Effector memory CD4-positive, alpha-beta T cell (primary cell): ENCODE measurements around the gene SERPINA5.

Experiments
- DNase-seq, 3 donors: peaks; one replicate each; pipeline ENCODE4 v3.0.0-alpha.2; 2020
- H3K27ac ChIP-seq: 2 replicates; pipeline ENCODE4 v1.7.0; 2013; ENCODE audit warnings: mild to moderate bottlenecking, low read length, moderate library complexity; ENCODE audit not compliant: insufficient read depth, poor library complexity, severe bottlenecking
- H3K27me3 ChIP-seq: replicated peaks from 2 replicates; pipeline ENCODE4 v1.7.0; 2013; ENCODE audit warnings: mild to moderate bottlenecking, low read length; ENCODE audit not compliant: insufficient read depth, control insufficient read depth, poor library complexity, severe bottlenecking
- H3K36me3 ChIP-seq: 2 replicates; pipeline ENCODE4 v1.7.0; 2013; ENCODE audit warnings: mild to moderate bottlenecking, low read length, moderate library complexity; ENCODE audit not compliant: control insufficient read depth, insufficient read depth
- H3K4me1 ChIP-seq: 2 replicates; pipeline ENCODE4 v1.7.0; 2013; ENCODE audit warnings: low read length, mild to moderate bottlenecking; ENCODE audit not compliant: control insufficient read depth, insufficient read depth, poor library complexity, severe bottlenecking
- H3K4me3 ChIP-seq: 2 replicates; pipeline ENCODE4 v1.7.0; 2013; ENCODE audit warnings: low read length, low read depth, mild to moderate bottlenecking; ENCODE audit not compliant: insufficient read depth, poor library complexity, severe bottlenecking
- H3K9me3 ChIP-seq: 2 replicates; pipeline ENCODE4 v1.7.0; 2013; ENCODE audit warnings: mild to moderate bottlenecking, low read length, moderate library complexity; ENCODE audit not compliant: control insufficient read depth
- total RNA-seq, 3 donors: gene quantifications; one replicate each; lab custom pipeline; 2026; lab: John Stamatoyannopoulos, UW

Gene SERPINA5, protein sequence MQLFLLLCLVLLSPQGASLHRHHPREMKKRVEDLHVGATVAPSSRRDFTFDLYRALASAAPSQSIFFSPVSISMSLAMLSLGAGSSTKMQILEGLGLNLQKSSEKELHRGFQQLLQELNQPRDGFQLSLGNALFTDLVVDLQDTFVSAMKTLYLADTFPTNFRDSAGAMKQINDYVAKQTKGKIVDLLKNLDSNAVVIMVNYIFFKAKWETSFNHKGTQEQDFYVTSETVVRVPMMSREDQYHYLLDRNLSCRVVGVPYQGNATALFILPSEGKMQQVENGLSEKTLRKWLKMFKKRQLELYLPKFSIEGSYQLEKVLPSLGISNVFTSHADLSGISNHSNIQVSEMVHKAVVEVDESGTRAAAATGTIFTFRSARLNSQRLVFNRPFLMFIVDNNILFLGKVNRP
- total RNA-seq = 0 reads per million in 3 donors

DNA sequence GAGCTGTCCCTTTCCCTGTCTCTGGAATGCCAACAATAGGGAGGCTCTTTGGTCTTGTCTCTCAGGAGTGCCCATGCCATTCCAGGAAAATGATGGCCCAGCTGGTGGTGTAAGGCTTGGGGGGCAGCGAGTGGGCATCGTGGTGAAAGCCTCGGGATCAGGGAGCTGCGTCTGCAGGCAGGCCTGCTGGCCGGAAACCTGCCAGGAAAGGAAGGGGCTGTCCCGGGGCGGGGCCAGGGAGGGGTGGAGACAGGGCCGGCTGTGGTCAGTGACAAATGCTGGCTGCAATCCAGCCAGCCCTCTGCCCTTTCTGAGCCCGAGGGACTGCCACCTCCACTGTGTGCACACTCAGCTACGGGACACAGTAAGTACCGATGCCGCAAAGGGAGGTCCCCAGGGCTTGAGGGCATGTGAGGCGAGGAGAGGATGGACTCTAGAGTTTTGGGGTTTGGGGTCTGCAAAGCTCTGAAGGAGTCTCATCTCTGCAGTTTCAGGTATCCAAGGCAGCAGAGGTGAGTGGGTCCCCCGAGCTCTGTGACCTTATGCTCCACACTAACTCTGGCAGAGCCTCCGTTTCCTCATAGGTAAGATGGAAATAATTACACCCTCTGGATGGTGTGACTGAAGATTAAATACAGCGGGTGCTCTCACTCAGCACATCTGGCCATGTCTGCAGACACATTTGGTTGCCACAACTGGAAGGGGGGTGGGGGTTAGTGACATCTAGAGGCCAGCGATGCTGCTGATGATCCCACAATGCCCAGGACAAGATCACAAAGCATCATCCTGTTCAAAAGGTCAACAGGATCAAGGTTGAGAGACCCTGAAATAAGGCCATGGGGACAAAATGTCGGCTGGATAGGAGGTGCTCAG, at the start of gene SERPINA5:
SERPINA5 (plus strand) TSS at position 300 of the 873 bp plus-strand sequence. CDS start 5,937 bp downstream, outside the sequence.
- no peak within 1 kb of the TSS for H3K27ac ChIP-seq
- no peak for DNase-seq
- no peaks in the 10 kb centered on the region for H3K9me3 ChIP-seq
- no peaks in the 10 kb centered on the region for H3K27me3 ChIP-seq
- no peaks in the 10 kb centered on the region for H3K36me3 ChIP-seq
- H3K4me1 ChIP-seq = no peaks in the 10 kb centered on the region
- H3K4me3 ChIP-seq = no peak within 1 kb of the TSS

DNA sequence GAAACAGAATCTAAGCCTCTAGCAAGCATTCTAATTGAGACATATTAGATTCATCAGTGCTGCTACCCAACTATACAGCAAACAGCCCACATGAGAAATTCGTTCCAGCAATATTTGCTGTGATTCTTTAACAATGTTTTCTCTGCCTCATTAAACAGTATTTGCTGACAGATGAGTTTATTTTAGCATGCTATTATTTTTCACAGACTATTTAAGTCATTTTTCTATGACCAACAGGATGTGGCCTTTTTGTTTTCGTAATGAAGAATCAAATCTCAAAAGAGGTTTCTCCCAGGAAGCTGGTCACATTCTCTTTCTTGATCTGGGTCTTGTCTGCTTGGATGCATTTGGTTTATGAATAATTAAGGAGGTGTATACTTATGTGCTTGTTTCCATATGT, 48.8 kb upstream of the SERPINA5 start:
- no peak for DNase-seq
- Histone ChIP-seq H3K27me3 (no peaks in the 10 kb centered on the region), H3K4me1 (no peaks in the 10 kb centered on the region), H3K9me3 (no peaks in the 10 kb centered on the region), H3K36me3 (no peaks in the 10 kb centered on the region), H3K27ac (no peak overlapping the region), H3K4me3 (no peak overlapping the region)

DNA sequence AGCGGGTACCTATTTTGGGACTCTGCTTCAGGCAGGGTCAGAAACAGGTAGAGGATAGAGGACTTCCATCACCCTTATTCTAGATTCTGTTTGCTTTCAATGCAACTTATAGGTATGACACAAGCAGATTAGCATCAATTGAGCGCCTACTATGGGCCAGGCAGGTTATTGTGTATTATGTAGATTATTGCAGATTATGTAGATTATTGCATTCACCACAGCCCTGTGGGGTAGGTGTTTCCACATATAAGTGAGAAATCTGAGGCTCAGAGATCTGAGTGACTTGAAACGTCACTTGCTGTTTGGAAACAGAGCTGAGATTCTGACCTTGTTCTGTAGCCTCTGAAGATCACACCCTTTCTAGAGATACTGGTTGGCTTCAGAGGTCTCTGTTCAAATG, 45.7 kb upstream of the SERPINA5 start:
- DNase-seq = no peak
- no peak overlapping the region for H3K4me3 ChIP-seq
- no peaks in the 10 kb centered on the region for H3K36me3 ChIP-seq
- H3K4me1 ChIP-seq = no peaks in the 10 kb centered on the region
- no peaks in the 10 kb centered on the region for H3K27me3 ChIP-seq
- H3K9me3 ChIP-seq = no peaks in the 10 kb centered on the region
- no peak overlapping the region for H3K27ac ChIP-seq

DNA sequence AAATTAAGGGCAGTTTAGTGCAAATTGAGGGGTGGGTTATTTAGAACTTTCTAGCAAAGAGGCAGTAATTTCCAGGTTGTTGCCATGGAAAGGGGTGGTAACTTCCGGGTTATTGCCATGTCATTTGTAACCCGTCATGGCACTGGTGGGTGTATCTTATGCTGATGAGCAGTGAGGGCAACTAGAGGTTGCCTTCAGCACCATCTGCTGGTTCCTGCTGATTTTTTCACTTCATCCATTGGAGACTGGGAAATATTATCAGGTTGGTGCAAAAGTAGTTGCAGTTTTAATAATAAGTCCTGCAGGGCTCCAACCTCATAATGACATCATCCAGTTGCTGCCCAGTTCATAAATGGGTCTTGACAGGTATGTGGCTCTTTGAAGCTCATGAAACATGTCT, 44.4 kb upstream of the SERPINA5 start:
- Histone ChIP-seq H3K36me3 (no peaks in the 10 kb centered on the region), H3K4me1 (no peaks in the 10 kb centered on the region), H3K4me3 (no peak overlapping the region), H3K9me3 (no peaks in the 10 kb centered on the region), H3K27ac (no peak overlapping the region), H3K27me3 (no peaks in the 10 kb centered on the region)
- DNase-seq = no peak

DNA sequence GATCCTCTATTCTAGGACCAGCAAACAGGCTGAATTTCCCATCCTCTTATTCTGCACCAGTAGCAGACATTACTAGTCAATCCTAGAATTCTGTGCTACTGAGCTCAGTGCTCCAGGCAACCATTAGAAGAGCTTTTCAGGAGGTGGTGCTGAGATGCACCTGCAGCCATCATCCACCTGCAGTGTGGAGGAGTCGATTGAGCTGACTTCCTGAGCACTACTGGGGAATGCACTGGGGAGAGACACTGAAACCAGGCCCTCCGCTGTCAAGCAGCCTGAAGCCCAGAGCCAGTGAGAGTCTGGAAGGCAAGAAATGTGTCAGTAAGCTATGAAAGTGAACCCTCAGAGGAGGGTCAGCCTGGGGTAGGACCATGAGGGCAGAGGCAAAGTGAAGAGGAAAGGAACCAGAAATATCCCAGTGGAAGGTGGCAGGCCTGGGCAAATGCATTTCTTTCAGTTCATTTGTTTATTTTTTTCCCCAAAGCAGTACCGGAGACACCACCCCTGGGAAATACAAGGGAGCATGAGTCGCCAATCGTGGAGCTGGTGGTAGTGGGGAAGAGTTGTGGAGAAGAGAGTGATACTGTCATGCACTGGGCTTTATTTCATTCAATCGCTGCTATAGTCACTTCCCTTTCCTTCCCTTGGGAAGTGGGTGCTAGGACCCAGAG, 43.0 kb upstream of the SERPINA5 start:
- Histone ChIP-seq H3K9me3 (no peaks in the 10 kb centered on the region), H3K4me3 (no peak overlapping the region), H3K27ac (no peak overlapping the region), H3K4me1 (no peaks in the 10 kb centered on the region), H3K27me3 (no peaks in the 10 kb centered on the region), H3K36me3 (no peaks in the 10 kb centered on the region)
- DNase-seq = no peak

DNA sequence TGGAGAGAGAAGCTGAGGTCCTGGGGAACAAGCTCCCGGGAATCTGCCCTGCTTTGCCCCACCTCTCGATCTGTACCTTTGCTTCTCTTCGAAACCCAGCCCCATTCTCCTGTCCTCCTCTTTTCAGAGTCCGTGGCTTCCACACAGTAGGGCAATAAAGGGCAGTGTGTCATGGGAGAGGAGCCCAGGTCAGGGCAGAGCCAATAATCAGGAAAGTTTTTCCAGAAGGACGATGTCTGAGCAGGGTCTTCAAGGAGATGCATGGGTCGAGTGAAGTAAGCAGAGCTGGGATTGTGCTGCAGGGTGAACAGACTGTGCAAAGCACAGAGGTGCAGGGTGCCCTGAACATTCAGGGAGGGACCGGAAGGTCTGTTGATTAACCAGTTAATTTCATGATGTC, 42.0 kb upstream of the SERPINA5 start:
- no peak for DNase-seq
- Histone ChIP-seq H3K36me3 (no peaks in the 10 kb centered on the region), H3K27me3 (no peaks in the 10 kb centered on the region), H3K4me1 (no peaks in the 10 kb centered on the region), H3K9me3 (no peaks in the 10 kb centered on the region), H3K4me3 (no peak overlapping the region), H3K27ac (no peak overlapping the region)

DNA sequence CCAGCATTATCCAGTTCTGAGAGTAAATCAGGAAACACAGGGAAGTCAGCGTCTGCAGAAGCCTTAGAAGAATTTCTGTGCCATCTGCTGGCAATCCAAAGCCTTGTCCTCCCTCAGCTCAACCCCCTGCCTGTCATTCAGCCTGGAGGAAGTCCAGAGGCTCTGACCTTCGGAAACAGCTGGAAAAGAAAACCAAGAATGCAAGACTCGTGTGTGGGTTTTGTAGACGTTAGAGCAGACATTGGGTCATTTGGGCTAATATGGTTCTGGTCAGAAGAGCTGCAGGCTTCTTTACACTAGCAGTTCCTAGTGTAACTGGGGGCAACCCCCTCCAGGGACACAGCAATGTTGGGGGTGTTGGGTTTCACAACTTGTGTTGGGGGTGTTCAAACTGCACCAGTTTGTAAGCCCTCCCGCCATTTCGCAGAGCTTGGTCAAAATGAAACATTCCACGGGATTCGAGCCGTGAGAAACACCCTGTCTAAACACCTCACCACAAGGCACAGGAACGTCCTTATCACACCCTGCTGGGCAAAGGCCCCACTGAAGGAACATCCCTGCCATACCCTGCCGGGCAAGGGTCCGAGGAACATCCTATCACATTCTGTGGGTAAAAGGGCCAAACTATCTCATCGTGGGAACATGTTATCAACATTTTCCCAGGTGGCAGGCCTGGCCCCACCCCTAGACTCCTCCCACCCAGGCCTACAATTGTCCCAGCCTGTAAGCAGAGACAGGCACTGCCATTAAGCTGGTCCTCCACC, 41.0 kb upstream of the SERPINA5 start:
- Histone ChIP-seq H3K36me3 (no peaks in the 10 kb centered on the region), H3K4me1 (no peaks in the 10 kb centered on the region), H3K9me3 (no peaks in the 10 kb centered on the region), H3K4me3 (no peak overlapping the region), H3K27ac (no peak overlapping the region), H3K27me3 (no peaks in the 10 kb centered on the region)
- DNase-seq = no peak

DNA sequence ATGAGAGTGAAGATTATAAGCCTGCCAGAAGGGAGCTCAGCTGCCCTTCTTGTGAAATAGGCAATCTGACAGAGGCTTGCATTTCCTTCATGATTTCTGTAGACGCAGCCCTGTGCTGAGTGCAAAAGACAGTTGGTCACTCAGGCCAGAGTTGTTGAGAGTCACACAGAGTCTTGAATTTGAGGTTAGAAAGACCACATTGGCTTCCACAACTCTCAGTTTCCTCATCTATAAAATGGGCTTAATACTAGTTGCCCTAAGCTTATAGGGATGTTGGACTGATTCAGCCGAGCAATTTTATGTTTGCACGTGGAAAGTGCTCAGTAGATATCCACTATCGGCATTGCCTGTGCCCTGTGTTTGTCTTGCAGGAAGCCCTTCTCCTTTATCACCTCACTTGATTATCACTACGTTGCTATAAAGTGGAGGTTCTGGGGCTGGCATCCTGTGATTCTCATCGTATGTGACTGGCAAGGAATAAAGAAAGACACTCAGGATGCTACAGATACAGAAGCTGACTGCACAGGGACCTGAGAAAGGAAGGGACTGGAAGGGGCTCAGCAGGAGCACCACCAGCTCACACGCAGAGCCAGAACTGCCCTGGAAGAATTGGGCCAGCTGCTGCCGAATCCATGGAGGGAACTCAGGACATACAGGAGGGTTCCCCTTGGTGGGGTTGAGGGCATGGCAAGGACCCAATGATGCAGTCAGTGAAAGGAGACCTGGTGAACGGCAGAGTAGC, 39.8 kb upstream of the SERPINA5 start:
- no peak overlapping the region for H3K27ac ChIP-seq
- H3K9me3 ChIP-seq = no peaks in the 10 kb centered on the region
- H3K4me3 ChIP-seq = no peak overlapping the region
- no peaks in the 10 kb centered on the region for H3K4me1 ChIP-seq
- H3K36me3 ChIP-seq = no peaks in the 10 kb centered on the region
- no peaks in the 10 kb centered on the region for H3K27me3 ChIP-seq
- DNase-seq = no peak
